HCT116 (cell line): Measurements from ENCODE around the gene SLC39A13.

Experiments used
- CEBPB ChIP-seq: IDR thresholded peaks from 2 replicates; pipeline ENCODE4 v1.6.1; 2012; ENCODE audit warnings: low read depth
- EZH2 ChIP-seq: fragments of 200-600 bp; sonication (generic); IDR thresholded peaks from 2 replicates; pipeline ENCODE4 v1.6.1; 2017; ENCODE audit warnings: antibody characterized with exemption, mixed run types
- POLR2A ChIP-seq: IDR thresholded peaks from 2 replicates; pipeline ENCODE4 v1.7.0; 2011; ENCODE audit warnings: borderline replicate concordance; ENCODE audit not compliant: insufficient read depth, insufficient read length; ENCODE audit errors: extremely low read depth
- TF ChIP-seq, protein P1 (sequence below), 3 experiments: fragments of 200-600 bp in 1 of 3; sonication (generic) in 1 of 3; IDR thresholded peaks in 2 of 3; conservative IDR thresholded peaks in 1 of 3; 2 replicates each; pipeline ENCODE4 v1.5.1; 2012 to 2017; ENCODE audit warnings: low read depth in 2 of 3, low read length in 2 of 3, antibody characterized with exemption in 1 of 3, borderline replicate concordance in 1 of 3, control low read depth in 1 of 3, mild to moderate bottlenecking in 1 of 3, mixed read lengths in 1 of 3, mixed run types in 1 of 3, moderate library complexity in 1 of 3; ENCODE audit not compliant: insufficient read depth in 1 of 3
- TF ChIP-seq, protein P2 (sequence below): IDR thresholded peaks from 2 replicates; pipeline ENCODE4 v1.6.1; 2011; ENCODE audit warnings: mild to moderate bottlenecking, low read length, moderate library complexity; ENCODE audit not compliant: insufficient replicate concordance; ENCODE audit errors: extremely low read depth

DNA sequence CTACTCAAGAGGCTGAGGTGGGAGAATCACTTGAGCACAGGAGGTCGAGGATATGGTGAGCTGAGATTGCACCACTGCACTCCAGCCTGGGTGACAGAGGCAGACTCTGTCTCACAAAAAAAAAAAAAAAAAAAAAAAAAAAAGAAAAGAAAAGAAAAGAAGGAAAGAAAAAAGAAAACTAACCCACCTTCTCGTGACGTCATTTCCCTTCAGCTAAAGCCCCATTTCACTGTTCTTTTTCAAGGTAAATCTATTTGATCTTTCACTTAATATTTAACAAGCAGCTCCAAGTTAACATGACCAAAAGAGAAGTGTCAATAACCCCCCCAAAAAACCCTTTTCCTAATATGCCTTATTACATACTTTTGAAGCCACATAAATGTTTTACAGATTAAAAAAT lies 35.4 kb downstream of the SLC39A13 start:
- TF ChIP-seq, protein P1, sequence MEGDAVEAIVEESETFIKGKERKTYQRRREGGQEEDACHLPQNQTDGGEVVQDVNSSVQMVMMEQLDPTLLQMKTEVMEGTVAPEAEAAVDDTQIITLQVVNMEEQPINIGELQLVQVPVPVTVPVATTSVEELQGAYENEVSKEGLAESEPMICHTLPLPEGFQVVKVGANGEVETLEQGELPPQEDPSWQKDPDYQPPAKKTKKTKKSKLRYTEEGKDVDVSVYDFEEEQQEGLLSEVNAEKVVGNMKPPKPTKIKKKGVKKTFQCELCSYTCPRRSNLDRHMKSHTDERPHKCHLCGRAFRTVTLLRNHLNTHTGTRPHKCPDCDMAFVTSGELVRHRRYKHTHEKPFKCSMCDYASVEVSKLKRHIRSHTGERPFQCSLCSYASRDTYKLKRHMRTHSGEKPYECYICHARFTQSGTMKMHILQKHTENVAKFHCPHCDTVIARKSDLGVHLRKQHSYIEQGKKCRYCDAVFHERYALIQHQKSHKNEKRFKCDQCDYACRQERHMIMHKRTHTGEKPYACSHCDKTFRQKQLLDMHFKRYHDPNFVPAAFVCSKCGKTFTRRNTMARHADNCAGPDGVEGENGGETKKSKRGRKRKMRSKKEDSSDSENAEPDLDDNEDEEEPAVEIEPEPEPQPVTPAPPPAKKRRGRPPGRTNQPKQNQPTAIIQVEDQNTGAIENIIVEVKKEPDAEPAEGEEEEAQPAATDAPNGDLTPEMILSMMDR (IDR thresholded peaks at IDR 0.05 in 2 of 3, conservative IDR thresholded peaks at IDR 0.05 in 1 of 3; ENCODE audit: borderline replicate concordance in 1 of 3, insufficient read depth in 1 of 3, low read depth in 2 of 3, low read length in 2 of 3), result no peak
- TF ChIP-seq POLR2A (no peak), EZH2 (no peak), CEBPB (no peak)
- TF ChIP-seq, protein P2, sequence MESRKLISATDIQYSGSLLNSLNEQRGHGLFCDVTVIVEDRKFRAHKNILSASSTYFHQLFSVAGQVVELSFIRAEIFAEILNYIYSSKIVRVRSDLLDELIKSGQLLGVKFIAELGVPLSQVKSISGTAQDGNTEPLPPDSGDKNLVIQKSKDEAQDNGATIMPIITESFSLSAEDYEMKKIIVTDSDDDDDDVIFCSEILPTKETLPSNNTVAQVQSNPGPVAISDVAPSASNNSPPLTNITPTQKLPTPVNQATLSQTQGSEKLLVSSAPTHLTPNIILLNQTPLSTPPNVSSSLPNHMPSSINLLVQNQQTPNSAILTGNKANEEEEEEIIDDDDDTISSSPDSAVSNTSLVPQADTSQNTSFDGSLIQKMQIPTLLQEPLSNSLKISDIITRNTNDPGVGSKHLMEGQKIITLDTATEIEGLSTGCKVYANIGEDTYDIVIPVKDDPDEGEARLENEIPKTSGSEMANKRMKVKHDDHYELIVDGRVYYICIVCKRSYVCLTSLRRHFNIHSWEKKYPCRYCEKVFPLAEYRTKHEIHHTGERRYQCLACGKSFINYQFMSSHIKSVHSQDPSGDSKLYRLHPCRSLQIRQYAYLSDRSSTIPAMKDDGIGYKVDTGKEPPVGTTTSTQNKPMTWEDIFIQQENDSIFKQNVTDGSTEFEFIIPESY, result no peak
